Brain microvascular endothelial cell (primary cell): ENCODE measurements around the gene SPACA5.
"Not testable (repeated sequence)": the region's sequence is repeated elsewhere in the genome, so short reads cannot be mapped to it uniquely, and the experiment has no call there.

Source experiments
- DNase-seq: peaks from one replicate; pipeline ENCODE4 v3.0.0-alpha.2; 2020
- H3K27ac ChIP-seq: fragments of 250-450 bp; sonication (Bioruptor Pico); 2 replicates; pipeline ENCODE4 v1.5.1; 2020; ENCODE audit warnings: mild to moderate bottlenecking, moderate library complexity
- H3K27me3 ChIP-seq: fragments of 250-450 bp; sonication (Bioruptor Pico); replicated peaks from 2 replicates; pipeline ENCODE4 v1.5.1; 2020; ENCODE audit warnings: mild to moderate bottlenecking
- H3K36me3 ChIP-seq: fragments of 250-450 bp; sonication (Bioruptor Pico); replicated peaks from 2 replicates; pipeline ENCODE4 v1.5.1; 2020; ENCODE audit warnings: mild to moderate bottlenecking
- H3K4me3 ChIP-seq: 2 replicates; pipeline ENCODE4 v1.5.1; 2011; ENCODE audit warnings: low read depth, mild to moderate bottlenecking, control low read depth, low read length, moderate library complexity
- CTCF ChIP-seq: IDR thresholded peaks from 2 replicates; pipeline ENCODE4 v1.5.1; 2011; ENCODE audit warnings: low read depth, mild to moderate bottlenecking, moderate library complexity, low read length, control low read depth, inconsistent platforms; ENCODE audit errors: missing control alignments
- in situ Hi-C: cut with HindIII; loops from 2 replicates; pipeline ENCODE4 v1.10.0; 2017; ENCODE audit warnings: low sequenced_read_pairs, low pct_ligation_motif_present

Gene SPACA5

DNA sequence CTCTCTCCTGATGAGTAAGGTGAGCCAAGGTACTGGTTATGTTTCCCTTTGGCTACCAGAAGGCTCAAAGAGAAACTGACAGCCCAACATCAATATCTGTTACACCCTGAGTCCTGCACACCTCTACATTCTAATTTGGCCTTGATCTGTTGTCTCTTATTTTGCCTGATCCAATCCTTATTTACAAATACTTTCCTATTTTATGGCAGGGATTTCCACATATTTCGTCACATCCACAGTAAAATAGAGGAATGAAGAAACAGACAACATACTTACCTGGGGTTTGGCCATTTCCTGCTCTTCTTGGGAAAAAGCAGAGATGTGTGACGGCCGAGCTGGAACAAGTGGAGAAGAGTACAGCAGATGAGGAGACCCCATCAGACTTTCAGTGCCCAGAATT is 4.5 kb upstream of the SPACA5 start:
- DNase-seq: no peak
- no peaks in the 10 kb centered on the region for H3K27me3 ChIP-seq
- TF ChIP-seq CTCF: no peak
- no peaks in the 10 kb centered on the region for H3K36me3 ChIP-seq
- in situ Hi-C loops: no loop called here
- no peak overlapping the region for H3K4me3 ChIP-seq
- no peak overlapping the region for H3K27ac ChIP-seq

- in situ Hi-C loops: no loop called here
- H3K36me3 ChIP-seq: no peaks in the 10 kb centered on the region
- TF ChIP-seq CTCF: no peak
- no peak overlapping the region for H3K4me3 ChIP-seq
- no peak overlapping the region for H3K27ac ChIP-seq
- H3K27me3 ChIP-seq: no peaks in the 10 kb centered on the region
- DNase-seq: no peak
Observed at GRCh38 chrX:48002929-48003328, 3.9 kb upstream of the SPACA5 start.

GRCh38 chrX:48003367-48003757 is 3.4 kb upstream of the SPACA5 start:
- in situ Hi-C loops: no loop called here
- no peaks in the 10 kb centered on the region for H3K36me3 ChIP-seq
- no peak overlapping the region for H3K27ac ChIP-seq
- H3K4me3 ChIP-seq: peak overlapping the region; percentile 75
- no peak for DNase-seq
- no peaks in the 10 kb centered on the region for H3K27me3 ChIP-seq
- no peak for TF ChIP-seq CTCF

DNA sequence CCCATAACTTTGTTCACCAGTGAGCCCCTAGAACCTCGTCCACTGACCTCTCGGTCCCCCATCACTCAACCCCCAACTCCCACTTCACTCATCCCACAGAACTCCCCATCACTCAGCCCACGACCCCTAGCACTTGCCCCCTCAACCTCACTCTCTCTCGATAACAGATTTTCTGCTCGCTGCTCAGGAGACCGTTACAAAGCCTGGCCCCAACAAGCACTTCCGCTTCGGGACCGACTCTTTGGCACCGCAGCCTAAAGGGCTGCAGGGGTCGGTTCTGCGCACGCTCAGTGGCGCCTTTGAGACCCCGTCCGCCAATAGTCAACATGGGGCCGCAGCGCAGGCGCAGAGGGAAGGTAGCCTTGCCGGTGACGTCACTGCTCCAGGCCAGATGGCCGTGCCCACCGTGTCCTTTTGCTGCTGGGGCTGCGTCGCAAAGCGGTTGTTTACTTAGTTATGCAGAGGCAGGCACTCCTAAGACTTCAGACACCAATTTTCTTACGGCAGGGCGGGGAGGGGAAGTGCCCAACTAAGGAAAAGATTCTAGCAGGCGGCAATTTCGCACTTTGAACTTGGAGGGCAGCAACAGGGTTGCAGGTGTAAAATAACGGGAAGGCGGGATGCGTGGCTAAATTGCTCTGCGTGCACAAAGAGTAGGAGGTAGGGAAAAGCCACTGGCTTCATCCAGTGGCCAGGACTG is 2.9 kb upstream of the SPACA5 start, which contains the start of gene ZNF182:
Gene ZNF182, minus strand, starts transcription at position 232 of the 700 bp plus-strand sequence. CDS start 1,380 bp downstream, outside the sequence.
- H3K27ac ChIP-seq: no peak within 1 kb of the TSS

GRCh38 chrX:48009445-48009960 is 2.7 kb downstream of the SPACA5 start:
- H3K27ac ChIP-seq, in situ Hi-C loops, H3K27me3 ChIP-seq: not testable (repeated sequence)

More for the DNA sequence above, 2.9 kb upstream of the SPACA5 start, which contains the start of gene ZNF182:
- H3K27me3 ChIP-seq: no peaks in the 10 kb centered on the region
- peak within 1 kb of the TSS; percentile 75 for H3K4me3 ChIP-seq
- no peak for TF ChIP-seq CTCF
- no peaks in the 10 kb centered on the region for H3K36me3 ChIP-seq
- in situ Hi-C loops: no loop called here
- DNase-seq: peak; percentile 82

DNA sequence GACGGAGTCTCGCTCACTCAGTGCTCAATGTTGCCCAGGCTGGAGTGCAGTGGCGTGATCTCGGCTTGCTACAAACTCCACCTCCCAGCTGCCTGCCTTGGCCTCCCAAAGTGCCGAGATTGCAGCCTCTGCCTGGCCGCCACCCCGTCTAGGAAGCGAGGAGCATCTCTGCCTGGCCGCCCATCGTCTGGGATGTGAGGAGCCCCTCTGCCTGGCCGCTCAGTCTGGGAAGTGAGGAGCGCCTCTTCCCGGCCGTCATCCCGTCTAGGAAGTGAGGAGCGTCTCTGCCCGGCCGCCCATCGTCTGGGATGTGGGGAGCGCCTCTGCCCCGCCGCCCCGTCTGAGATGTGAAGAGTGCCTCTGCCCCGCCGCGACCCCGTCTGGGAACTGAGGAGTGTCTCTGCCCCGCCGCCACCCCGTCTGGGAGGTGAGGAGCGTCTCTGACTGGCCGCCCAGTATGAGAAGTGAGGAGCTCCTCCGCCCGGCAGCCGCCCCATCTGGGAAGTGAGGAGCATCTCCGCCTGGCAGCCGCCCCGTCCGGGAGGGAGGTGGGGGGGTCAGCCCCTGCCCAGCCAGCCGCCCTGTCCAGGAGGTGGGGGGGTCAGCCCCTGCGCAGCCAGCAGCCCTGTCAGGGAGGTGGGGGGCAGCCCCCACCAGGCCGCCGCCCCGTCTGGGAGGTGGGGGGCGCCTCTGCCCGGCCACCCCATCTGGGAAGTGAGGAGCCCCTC is 10.0 kb downstream of the SPACA5 start:
- H3K36me3 ChIP-seq, H3K27me3 ChIP-seq, in situ Hi-C loops, H3K27ac ChIP-seq, DNase-seq, H3K4me3 ChIP-seq: not testable (repeated sequence)

More at GRCh38 chrX:48009445-48009960, 2.7 kb downstream of the SPACA5 start:
- not testable (repeated sequence) for DNase-seq, H3K36me3 ChIP-seq, H3K4me3 ChIP-seq

DNA sequence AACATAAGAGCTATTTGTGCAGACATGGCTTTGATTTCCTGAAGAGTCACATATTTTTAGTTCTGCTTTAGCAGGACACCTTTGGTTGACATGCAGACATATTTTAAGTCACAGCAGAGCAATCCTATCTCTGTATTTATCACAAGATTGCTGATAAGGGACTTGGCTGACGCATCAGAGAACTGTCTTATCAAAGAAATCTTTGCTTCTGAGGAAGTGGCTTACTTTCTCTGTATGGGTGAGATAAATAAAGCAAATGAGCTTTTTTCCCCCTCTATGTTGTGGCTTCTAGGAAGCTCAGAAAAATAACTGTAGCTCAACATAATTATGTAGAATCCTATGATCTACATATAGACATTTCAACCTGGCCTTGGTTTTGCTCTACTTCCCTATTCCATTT is 13.1 kb downstream of the SPACA5 start:
- H3K4me3 ChIP-seq, H3K36me3 ChIP-seq, in situ Hi-C loops, DNase-seq, H3K27me3 ChIP-seq, H3K27ac ChIP-seq: not testable (repeated sequence)

- DNase-seq, H3K27me3 ChIP-seq, H3K36me3 ChIP-seq, H3K27ac ChIP-seq, in situ Hi-C loops: not testable (repeated sequence)
- H3K4me3 ChIP-seq: peak overlapping the region; percentile 69
Observed at GRCh38 chrX:48020472-48020871, 13.7 kb downstream of the SPACA5 start.
